GM19463 (cell line): ENCODE results near the gene GDF10.

Experiments used
- ATAC-seq: cut with Tn5 transposase; IDR thresholded peaks from one replicate; pipeline ENCODE4 v1.9.1; 2021; ENCODE audit warnings: mild to moderate bottlenecking, moderate library complexity; ENCODE audit not compliant: unreplicated experiment

The GDF10 gene, protein sequence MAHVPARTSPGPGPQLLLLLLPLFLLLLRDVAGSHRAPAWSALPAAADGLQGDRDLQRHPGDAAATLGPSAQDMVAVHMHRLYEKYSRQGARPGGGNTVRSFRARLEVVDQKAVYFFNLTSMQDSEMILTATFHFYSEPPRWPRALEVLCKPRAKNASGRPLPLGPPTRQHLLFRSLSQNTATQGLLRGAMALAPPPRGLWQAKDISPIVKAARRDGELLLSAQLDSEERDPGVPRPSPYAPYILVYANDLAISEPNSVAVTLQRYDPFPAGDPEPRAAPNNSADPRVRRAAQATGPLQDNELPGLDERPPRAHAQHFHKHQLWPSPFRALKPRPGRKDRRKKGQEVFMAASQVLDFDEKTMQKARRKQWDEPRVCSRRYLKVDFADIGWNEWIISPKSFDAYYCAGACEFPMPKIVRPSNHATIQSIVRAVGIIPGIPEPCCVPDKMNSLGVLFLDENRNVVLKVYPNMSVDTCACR

GRCh38 chr10:47299611-47300428 lies at the start of gene GDF10:
GDF10 (plus strand) TSS chr10:47300197; CDS start chr10:47300652, 455 bp downstream.
- no peak for ATAC-seq

DNA sequence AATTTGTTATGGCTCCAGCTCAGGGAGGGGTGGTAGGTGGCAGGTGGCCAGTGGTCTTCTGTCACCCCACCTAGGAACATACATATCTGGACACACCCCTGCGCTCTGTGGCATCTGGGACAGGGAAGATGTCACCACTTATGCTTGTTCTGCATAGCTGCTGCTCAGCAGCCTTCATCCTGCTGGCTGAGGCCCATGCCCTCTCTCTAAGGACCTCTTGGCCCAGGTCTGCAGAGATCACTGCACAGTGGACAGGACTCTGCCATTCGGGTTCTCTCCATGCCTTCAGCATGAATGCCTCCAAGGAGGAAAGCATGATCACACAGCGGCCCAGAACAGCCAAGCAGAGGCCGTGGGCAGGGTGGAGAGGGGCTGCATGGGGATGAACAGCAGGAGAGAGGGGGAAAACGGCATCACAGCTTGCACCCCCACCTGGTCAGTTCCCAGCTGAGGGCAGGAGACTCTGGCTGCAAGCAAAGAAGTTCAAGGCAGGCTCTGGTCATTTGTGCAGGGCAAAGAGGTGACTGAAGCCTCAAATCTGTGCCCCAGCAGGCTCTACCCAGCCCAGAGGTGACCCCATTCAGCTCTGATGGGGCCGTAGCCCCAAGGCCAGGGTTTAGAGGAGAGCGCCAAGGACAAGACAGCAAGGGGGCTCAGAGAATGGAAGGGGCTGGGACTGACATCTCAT lies 47.8 kb upstream of the GDF10 start:
- no peak for ATAC-seq

DNA sequence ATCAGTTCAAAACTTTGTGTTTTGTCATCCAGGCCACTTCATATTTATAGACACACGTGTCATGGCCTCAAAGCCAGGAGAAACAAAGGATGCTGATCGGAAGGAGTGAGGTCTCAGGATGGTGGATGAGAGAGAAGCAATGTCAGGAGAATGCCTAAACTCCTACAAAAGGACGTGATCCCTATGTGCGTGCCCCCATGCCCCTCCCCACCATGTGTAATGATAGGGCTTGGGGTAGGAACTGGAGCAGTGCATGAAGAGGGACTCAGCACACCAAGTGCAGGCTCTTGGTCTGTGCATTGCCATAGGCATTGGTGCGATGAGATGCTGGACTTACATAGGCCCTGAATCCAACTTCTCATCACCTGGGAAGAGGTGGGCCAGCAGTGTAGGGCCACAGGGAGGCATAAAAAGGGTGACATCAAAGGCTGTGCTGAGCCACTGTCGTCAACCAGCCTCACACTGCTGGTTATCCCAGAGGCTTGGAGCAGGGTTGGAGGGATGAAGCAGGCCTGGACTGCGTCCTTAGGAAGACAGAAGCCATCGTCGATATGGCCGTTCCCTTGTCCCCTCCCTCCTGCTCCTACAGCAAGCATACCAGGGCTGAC lies 46.9 kb upstream of the GDF10 start:
- no peak for ATAC-seq

- ATAC-seq, result no peak
These were observed 46.2 kb upstream of the GDF10 start for GRCh38 chr10:47253651-47254375.

DNA sequence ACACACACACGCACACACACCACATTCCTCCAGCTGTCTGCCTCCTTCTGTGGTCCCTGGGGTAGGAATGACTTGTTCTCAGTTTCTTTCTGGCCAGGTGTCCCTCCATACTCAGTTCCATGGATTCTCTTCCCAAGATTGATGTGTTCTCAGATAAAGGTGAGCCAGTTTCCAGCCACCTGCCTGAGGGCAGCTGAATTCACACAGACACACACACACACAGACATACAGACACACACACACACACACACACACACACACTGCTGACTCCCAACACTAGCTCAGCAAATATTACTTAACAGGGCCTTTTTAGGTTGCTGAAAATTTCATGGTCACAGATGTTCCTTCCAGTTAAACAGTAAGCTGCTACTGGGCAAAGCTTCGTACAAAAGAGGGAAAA lies 45.4 kb upstream of the GDF10 start:
- ATAC-seq, result no peak

- ATAC-seq, result no peak
These were observed 44.8 kb upstream of the GDF10 start for GRCh38 chr10:47255033-47255813.

DNA sequence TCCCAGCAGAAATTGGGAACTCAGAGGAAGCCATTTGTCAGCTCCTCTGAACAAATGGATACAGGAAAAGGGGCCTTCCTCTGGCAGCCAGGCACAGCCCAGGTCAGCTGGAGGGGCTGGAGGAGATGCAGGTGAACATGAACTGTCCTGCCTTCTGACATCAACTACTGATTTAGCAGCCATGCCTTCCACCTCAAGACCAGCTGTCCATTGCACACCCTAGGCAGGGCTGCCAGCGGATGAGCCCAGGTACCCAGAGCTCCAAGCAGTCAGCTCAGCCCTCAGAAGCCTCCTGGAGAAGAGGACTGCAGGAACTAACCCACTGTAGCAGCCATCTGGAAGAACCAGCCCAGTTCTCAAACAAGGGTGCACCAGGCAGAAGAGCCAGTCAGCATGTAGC lies 44.1 kb upstream of the GDF10 start:
- ATAC-seq, result no peak

DNA sequence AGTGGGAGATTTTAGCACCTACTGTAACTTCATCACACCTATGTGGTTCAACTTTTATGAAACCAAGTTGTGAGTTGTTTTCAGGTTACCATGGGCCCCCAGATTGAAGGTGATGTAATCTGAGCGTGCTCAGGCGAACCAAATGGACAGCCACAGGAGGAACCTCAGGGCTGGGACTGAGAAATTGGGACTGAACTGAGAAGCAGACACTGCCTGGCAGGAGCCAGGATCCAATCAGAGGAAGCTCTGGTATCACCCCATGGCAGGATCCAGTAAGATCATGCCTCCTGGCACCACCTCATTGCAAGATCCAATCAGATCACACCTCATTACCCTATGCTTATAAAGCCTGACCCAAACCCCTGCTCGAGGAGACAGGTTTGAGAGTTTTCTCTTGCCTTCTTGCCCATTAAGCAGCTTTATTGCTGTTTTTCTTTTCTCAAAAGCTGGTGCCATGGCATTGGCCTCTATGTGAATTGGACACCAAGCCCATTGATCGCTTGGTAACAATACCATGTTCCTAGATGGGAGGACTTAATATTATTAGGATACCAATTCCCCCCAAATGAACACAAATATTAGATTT lies 43.2 kb upstream of the GDF10 start:
- ATAC-seq, result no peak

DNA sequence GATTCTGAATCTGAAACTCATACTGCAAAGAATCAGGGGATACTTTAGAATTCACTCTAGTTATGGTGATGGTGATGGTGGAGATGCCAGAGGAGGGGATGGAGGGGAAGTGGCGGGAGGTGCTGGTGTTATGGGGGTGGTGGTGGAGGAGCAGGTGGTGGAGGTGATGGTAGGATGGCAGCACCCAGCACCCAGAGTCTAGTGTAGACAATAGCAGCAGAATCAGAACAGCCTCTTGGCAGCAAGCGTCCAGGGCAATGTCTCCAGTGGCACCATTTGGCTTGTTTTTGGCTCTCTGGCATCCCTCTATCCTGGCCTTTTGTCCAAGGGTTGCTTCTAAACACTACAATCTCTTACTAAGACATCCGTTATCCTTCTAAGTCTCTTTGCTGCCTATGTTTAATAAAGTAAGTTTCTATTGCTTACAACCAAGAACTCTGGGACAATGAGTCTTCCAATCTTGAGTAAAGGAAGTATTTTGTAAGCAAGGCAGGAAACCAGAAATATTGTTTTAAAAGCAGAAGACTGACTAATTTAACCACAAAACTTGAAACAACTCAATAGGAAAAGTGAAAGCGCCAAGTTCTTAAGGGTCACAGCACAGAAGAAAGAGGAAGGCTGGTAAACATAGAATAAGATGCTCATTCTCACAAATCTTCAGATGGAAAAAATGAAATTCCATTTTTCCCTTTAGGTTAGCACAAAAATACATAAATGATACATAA lies 42.4 kb upstream of the GDF10 start:
- ATAC-seq, result no peak

GRCh38 chr10:47258921-47259320 lies 41.1 kb upstream of the GDF10 start:
- ATAC-seq, result no peak

GRCh38 chr10:47259466-47259865 lies 40.5 kb upstream of the GDF10 start:
- ATAC-seq, result no peak

DNA sequence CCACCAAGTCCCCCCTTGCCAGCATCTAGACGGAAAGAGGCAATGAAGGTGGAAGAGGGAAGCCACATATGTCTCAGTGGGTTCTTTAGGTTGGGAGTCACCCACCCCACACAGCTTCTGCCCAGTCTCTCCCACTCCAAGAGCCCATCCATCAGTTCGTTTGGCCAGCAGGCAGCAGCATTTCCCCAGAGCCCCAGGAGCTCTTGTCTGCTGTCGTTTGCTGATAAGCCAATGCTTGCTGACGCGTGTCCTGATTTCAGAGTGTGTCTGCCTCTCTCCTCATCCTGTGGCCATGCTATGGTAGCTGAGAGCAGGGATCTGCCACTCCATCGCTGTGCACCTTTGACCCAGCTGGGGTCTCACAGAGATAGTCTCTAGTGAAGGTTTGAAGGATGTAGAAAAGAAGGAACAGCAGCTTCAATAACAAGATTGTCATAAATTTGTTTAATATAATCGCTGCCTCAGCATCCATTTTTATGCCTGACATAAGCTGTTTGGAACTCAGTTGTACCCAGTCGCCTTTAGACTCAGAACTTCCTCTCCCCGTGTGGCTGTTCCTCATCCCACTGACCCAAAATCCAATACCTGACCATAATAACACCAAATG lies 39.4 kb upstream of the GDF10 start:
- ATAC-seq, result no peak

DNA sequence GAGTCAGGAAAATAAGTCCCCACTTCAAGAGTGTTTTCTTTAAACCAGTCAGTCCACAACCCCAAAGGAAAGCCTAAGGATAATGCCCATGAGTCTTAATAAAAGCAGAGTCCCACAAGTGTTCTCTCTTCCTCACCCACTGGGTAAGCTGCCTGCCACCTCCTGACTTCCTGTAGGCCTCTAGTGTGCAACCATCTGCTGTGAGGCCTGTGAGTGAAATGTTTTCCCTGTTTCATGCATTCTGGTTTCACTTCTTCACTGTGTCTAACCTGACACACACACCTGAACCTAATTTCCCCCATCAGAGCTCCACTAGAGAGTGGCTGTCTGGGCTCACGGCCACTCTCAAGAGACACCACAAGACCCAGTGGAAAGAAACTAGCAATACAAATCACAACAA lies 38.9 kb upstream of the GDF10 start:
- ATAC-seq, result peak; percentile 96

GRCh38 chr10:47261556-47261955 lies 38.4 kb upstream of the GDF10 start:
- ATAC-seq, result no peak

GRCh38 chr10:47262606-47263533 lies 37.1 kb upstream of the GDF10 start:
- no peak for ATAC-seq

DNA sequence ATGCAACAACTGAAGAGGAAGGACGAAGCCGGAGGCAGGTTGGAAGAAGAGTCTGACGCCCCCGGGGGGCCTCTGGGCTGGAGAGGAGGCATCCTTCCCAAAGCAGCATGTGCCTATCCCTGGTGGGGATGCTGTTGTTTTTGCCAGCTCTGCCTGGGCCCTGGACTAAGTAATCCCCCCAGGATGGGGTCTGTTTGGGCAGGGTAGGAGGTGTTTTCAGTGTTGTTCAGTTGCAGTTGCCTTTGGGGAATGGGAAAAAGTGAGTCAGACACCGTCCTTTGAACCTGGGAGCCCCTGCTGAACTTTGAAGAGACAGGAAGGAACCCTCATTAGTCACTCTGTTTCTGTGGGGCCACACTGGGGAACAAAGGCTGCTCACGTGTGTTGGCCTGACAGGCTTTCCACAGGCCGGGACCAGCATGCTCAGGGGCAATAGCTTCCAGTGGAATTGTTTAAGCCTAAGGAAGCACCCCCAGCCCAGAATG lies 35.2 kb upstream of the GDF10 start:
- no peak for ATAC-seq

DNA sequence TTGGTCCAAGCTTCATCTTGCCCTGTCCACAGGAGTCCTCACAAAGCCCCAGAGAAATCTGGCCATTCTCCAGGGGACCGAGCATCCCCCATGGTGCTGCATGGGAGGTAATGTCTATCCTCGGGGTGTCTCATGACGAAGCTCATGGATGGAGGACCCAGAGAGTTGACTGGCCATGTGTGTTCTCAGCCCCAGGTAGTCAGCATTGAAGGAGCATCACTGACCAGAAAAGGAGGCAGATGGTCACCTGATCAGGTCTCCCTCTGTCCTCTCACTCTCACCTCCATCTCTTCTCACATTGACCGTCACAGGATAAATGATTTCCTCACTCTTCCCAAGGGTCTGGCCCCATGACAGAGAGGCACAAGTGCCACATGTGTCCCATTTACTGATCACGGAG lies 33.4 kb upstream of the GDF10 start:
- ATAC-seq, result no peak
